ENCODE data around the gene HEY2. TPM values are rescaled to one million over a fixed set of nuclear protein-coding genes. Genes with fewer than 3 reads are reported as not detected.
"Not testable (repeated sequence)": the region's sequence is repeated elsewhere in the genome, so short reads cannot be mapped to it uniquely, and the experiment has no call there.

HEY2 gene
- total RNA-seq, 1 experiment from 2014 or later, result not detected

DNA sequence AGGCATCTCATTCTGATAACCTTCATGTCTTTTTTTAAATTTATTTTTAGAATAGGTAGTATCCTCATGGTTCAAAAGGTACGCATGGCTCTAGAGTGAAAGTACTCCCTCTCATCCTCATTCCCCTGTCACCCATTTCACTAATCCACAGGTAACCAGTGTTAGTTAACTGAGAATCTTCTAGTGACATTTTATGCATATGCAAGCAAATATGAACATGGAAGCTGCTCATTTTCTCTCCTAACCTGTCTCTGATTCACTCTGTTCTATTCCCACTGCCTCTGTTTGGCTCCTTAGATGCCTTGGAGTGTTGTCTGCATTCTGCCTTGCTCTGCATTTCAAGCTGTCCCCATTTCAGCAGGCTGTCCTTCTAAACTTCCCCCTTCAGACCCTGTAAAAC is 45.9 kb downstream of the HEY2 start:
- no peak for DNase-seq (ENCODE audit: low spot score)

DNA sequence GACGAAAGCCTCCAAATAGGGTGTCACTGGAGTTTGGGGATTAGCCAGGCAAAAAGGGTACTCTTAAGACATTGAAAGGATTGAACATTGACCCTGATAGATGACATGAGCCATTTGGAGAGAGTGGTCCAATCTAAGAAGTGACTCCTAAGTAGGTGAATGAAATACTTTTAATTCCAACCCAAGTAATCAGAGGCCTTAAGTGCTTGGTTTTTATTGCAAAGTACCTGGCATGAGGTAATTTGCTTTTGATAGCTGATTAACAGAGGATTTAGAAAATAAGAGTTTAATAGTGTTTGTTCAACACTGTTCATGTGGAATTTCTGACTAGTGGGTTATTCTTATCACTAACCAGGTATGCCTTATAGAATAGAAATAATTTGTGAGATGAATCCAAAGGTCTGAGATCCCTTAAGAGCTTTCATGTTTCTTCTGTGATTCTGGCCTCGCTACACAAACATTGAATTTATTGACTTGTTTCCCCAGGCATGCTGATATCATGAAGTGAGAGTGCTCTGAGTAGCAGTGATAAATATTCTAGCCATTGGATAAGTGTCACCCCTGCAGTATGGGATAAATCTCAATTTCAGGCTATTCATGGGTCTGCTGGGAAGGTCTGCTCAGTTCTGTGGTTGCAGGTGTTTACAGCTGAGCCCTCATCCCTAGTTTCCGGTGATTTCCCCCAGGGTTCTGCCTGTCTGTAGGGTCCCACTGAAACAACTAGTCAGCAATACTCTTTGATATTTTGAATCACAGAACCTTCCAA is 47.9 kb downstream of the HEY2 start:
- DNase-seq (ENCODE audit: low spot score), result no peak

GRCh38 chr6:125797886-125798444 is 48.5 kb downstream of the HEY2 start:
- DNase-seq (ENCODE audit: low spot score), result no peak

- DNase-seq (ENCODE audit: low spot score), result no peak
Observed at GRCh38 chr6:125798734-125799508, 49.5 kb downstream of the HEY2 start.

- no peak for DNase-seq (ENCODE audit: low spot score)
Observed at GRCh38 chr6:125802383-125802782, 53.0 kb downstream of the HEY2 start.

GRCh38 chr6:125802943-125803377 is 53.5 kb downstream of the HEY2 start:
- DNase-seq (ENCODE audit: low spot score), result peak; percentile 25

- no peak for DNase-seq (ENCODE audit: low spot score)
Observed at GRCh38 chr6:125804264-125804663, 54.8 kb downstream of the HEY2 start.

- not testable (repeated sequence) for DNase-seq (ENCODE audit: low spot score)
Observed at GRCh38 chr6:125804866-125805425, 55.5 kb downstream of the HEY2 start.

DNA sequence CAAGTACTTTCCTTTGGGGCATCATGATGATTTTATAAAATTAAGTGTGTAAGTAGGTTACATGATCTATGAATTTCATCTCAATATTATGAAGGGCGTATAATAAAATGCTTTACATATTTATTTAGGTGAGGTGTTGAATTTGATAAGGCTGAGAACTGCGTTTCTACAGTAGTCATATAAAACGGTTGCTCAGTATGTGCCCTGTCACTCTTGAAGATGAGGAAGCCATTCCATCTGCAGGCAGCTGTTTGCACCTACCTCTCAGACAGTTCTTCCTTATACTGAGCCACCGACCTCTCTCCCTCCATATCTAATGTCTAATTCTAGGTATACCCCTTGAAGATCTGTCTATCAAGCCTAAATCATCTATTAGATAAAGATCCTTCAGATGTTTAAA is 57.4 kb downstream of the HEY2 start:
- DNase-seq (ENCODE audit: low spot score), result no peak

- no peak for DNase-seq (ENCODE audit: low spot score)
Observed at GRCh38 chr6:125807293-125807692, 57.9 kb downstream of the HEY2 start.

GRCh38 chr6:125808060-125808459 is 58.6 kb downstream of the HEY2 start:
- no peak for DNase-seq (ENCODE audit: low spot score)

DNA sequence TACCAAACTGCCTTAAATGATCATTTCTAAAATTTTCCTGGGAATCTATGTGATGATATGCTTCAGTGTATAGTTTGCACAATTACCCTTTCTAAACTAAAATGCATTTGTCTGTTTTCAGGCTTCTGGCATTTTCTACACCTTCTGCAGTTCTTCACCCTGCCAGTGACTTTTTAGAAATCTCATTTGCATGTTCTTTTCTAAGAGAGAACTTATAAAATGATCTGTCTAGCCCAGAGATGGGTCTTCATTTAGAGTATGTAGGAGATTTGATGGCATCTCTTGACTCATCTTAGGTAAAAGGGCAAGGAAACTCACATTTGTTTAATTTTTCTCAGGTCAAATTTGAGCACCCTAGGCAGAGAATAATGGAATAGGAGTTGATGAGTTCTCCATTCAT is 59.2 kb downstream of the HEY2 start:
- no peak for DNase-seq (ENCODE audit: low spot score)

DNA sequence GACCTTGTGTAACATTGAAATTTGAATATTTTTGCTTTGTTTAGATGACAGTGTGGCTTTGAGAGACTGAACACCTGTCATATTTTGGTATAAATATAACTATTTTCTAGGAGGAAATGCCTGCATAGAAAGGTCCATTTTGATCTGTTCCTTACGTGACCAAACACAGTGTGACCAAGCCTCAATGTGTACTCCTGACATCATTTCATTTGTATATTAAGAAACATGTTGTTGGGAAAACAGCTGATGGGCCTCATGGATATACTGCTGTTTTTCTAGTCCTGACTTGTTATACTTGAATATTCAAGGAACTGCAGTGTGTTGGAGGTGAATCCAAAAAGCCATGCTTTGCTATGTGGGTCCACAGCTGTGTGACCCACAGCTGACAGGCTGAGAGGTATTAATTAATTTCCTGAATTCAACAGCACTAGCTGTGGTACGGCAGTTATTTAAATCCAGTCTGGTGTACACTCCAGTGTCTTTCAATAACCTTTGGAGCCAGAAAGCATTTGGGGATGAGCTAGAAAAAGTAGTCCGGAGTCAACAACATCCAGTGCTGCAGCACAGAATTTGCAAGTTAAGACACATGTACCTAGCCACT is 60.2 kb downstream of the HEY2 start:
- DNase-seq (ENCODE audit: low spot score), result no peak

DNA sequence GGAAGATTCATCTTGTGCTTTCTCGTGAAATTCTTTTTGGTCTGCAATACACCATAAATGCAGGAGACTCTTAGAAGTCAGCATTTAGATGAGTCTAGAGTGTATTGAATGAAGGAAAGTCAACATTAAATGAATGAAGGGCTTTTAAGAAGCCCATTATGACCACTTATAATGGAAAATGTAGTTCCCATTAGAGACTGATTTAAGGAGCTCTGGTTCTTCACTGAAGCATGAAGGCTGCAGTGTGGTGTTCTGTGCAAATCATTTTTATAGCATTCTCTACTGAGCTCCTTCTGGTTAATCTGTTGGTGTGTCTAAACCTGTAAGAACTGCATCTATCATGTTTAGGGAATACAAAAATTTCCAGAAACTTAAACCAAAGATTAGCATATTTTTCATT is 61.0 kb downstream of the HEY2 start:
- DNase-seq (ENCODE audit: low spot score), result no peak

Other genes starting within 250 kb of the HEY2 start
- 5.9 and 9.9 TPM in 2 replicates for gene NCOA7, start 41.3 kb downstream of the HEY2 start, total RNA-seq (2014; rRNA removed; shearing (Covaris generic))
- 22.0 and 24.5 TPM in 2 replicates for gene HINT3, start 207.1 kb downstream of the HEY2 start, total RNA-seq (2014; rRNA removed; shearing (Covaris generic))
- gene TRMT11, start 236.9 kb downstream of the HEY2 start, total RNA-seq (2014; rRNA removed; shearing (Covaris generic)), result 41.2 and 49.2 TPM in 2 replicates